Hypothalamus (tissue), 51 donors: ENCODE measurements around the gene IL19.
"Not testable (repeated sequence)": the region's sequence is repeated elsewhere in the genome, so short reads cannot be mapped to it uniquely, and the experiment has no call there.

Source experiments
- DNase-seq, 51 donors: peaks; one replicate each; lab custom pipeline; 2025; lab: John Stamatoyannopoulos, UW

IL19 gene

DNA sequence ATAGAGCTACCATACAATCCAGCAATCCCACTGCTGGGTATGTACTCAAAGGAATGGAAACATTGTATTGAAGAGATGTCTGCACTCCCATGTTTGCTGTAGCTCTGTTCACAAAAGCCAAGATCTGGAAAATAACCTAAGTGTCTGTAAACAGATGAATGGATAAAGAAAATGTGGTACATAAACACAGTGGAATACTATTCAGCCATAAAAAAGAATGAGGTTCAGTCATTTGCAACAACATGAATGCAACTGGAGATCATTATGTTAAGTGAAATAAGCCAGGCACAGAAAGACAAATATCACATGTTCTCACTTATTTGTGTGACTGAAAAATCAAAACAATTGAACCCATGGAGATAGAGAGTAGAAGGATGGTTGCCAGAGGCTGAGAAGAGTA lies 83.1 kb downstream of the IL19 start:
- DNase-seq: not testable (repeated sequence)

DNA sequence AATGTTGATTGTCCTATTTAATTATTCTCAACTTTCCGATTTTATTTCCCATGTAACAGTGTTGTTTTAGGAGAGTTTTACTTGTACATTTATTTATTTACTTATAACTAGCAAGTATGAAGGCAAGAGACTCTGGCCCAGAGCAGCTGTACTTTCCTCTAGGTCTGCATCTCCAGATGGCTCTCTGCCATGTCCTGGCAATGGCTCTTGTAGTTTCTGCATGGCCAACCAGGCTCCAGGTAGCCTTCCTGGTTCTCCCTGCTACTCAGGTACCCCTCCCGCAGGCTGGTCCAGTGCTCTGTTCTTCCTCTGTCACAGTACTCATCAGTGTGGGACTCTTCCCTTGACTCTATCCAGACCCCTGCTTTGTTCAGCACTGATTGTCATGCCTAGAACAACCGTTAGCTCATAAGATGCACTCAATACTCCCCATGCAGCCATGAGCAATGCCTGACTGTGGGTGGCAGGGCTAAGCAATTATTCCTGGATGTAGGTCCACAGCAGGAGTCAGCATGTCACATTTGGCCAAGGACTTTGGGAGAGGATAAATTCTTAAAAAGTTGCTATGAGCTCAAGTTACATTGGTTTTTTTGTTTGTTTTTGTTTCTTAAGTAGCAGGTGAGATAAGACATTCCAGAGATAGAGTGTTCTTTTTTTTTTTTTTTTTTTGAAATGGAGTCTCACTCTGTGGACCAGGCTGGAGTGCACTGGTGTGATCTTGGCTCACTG lies 84.0 kb downstream of the IL19 start:
- DNase-seq: no peak

DNA sequence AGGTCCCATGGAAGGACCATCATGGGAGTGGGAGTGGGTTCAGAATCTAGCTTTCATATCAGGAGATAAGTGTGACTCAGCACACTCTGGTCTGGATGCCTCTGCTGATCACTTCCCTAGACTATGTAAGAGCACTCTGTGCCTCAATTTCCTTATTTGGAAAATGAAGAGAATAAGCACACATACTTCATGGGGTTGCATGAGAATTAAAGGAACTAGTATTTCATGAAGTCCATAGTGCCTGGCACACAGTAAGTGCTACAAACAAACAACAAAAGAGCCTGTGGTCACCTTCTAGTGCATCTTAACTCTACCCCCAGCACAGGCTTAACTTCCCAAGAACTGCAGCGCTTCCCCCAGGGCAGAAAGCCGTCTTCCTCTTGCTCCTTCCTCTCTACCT lies 85.3 kb downstream of the IL19 start:
- no peak for DNase-seq

DNA sequence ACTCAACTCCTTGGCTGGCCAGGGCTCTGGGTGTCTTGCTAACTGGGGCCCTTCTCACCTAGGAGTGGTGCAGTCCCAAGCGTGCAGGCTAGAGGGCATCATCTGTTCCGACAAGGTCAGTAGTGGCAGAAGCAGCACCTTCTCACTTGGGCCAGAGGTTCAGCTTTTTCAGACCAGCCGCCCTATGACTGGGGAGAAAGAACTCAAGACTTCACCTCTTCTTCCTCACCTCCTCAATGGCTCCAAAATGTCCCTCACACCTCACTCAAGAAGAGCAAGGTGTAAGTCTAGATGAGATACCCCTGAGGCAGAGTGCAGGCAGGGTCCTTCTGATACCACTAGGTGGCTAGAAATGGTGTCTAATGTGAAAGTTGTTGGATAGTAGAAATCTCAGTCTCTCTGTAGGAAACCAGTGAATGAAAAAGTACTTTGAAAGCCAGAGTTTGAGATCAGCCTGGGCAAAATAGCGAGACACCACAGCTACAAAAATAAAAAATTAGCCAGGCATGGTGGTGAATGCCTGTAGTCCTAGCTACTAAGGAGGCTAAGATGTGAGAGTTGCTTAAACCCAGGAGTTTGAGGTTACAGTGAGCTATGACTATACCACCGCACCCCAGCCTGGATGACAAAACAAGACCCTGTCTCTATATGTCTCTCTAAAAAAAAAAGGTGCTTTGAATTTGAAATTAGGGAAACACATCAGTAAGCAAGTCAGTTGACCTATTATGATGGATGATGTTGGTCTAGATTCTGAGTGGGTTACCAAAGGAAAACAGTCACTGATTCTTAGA lies 86.3 kb downstream of the IL19 start:
- DNase-seq: no peak

DNA sequence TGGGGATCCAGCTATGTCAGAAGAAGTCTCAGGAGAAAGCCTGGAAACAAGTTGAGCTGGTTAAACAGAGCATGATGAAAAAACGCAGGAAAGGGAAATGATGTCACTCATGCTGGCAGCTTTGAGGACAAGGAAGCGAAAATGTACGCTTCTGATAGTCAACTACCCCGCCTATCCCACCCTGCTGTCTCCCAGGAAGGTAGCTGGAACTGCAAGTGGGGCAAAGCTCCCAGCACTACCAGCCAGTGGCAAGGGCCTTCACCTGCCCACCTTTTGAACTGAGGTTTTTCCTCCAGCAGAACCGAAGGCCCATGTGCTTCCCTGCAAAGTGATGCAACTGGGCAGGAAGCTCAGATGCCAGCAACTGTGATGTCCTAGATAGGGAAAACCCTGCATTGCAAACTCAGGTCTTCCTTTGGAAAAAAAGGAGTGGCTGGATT lies 88.5 kb downstream of the IL19 start:
- peak in 2 of 51 donors; percentile 6 to 8 for DNase-seq

DNA sequence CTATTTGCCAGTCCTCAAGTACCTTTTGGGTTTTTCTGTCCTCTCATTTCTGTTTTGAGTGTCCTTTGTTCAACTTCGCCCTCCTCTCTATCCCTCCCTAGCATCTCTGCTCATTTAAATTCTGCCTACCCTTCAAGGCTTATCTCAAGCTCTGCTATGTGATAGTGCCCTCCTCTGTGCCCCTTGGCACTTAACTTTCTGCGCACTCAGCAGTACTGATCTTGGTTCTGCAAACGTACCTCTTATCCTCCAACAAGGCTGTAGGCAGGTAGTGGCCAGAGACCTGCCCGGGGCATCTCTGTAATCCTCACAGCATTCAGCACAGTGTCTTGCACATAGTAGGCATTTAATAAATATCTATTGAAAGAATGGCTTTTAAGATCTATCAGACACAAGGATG lies 89.6 kb downstream of the IL19 start:
- DNase-seq: no peak

DNA sequence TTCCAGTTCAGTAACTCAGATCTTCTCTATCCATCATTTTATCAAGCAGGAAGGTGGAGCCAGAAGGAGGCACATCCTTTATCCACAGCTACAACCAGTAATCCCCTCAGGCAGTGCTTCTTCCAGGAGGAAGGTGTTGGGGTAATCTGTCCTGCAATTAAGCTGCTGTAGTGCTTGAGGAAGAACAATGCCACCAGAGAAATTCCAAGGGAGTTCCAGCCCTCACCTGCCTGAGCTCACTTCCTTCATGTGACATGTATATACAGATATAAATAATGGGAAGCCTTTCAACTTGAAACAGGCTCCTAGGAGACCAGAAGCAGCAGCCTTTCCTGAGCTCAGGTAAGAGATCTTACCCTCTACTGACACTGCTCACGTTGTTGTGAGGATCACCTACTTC lies 92.7 kb downstream of the IL19 start:
- no peak for DNase-seq

DNA sequence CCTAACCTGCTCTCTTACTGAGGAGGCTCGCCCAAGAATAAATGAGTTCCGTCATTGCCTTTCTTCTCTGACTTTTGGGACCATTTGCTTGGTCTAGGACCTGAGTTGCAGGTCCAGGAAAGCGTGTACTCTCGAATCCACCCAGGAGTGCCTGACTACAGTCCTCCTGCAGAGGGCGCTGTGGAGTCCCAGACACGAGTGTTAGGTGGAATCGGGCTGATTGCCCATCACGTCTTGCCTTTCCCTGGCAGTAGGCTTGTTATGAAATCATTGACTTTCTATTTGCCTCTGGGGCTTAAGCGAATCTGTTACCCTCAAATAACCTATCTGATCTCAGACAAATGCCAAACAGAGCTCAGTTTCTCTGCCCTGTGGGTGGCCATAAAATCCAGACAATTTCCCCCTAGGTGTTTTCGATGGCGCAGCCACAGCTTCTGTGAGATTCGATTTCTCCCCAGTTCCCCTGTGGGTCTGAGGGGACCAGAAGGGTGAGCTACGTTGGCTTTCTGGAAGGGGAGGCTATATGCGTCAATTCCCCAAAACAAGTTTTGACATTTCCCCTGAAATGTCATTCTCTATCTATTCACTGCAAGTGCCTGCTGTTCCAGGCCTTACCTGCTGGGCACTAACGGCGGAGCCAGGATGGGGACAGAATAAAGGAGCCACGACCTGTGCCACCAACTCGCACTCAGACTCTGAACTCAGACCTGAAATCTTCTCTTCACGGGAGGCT lies 94.5 kb downstream of the IL19 start, which contains the start of gene IL20:
IL20 (plus strand) TSS at position 685 of the 733 bp plus-strand sequence. CDS start 230 bp downstream, outside the sequence.
- DNase-seq: peak in 31 of 51 donors; percentile 1 to 68 (median 15)

DNA sequence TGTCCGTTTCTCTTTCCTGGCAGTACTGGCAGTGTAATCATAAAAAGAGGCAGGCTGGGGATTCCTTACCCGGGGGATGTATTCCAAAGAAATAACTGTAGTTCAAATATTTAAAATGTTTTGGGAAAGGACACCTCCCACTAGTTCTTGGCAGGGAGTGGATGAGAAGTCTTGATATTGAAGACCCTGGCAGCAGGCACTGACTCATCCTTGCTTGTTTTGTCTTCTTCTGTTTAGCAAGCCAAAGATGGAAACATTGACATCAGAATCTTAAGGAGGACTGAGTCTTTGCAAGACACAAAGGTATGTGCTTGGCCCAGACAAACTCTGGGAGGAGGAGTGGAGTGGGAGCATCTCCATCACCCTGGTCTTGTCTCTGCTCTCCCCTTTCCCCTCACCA lies 95.5 kb downstream of the IL19 start:
- DNase-seq: no peak

DNA sequence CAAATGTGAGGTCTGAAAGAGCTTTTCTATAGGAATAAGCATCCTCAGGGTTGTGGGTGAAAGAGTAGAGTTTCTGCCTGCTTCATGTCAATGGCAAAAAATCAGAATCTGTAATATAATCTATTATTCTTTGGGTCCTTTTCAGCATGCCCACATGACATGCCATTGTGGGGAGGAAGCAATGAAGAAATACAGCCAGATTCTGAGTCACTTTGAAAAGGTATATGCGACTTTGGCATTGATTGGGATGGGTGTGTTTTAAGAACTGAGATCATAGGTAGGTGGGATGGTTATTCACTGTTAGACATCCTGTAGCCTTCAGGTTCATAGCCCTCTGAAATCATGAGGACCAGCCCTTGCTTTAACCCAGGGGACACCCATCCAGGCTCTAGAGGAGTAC lies 96.7 kb downstream of the IL19 start:
- DNase-seq: no peak

DNA sequence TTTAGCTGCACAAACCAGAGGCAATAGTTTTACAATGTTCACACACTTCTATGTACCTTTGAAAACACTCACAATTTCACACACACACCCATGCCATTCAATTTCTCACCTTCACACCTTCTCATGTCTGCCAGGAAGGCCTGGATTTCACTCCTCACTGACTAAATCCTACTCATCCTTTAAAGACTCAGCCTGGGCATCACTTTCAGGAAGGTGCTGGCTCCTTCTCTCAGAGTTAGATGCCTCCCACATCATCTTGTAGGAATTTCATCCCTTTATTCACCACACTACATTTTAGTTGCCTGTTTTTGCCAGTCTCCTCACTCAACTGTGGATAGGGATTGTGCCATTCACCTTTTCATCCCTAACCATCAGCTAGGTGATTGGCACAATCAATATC lies 97.1 kb downstream of the IL19 start:
- no peak for DNase-seq

DNA sequence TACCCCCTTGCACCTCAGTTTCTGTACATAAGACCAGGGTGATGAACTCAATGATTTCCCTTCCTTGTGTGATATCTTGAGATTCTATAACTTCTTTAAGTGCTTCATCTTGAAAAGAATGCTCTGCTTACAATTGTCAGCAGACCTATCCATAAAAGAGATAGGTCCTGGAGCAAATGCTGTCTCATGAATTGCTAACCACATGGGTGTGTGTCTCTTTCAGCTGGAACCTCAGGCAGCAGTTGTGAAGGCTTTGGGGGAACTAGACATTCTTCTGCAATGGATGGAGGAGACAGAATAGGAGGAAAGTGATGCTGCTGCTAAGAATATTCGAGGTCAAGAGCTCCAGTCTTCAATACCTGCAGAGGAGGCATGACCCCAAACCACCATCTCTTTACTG lies 97.7 kb downstream of the IL19 start:
- no peak for DNase-seq

DNA sequence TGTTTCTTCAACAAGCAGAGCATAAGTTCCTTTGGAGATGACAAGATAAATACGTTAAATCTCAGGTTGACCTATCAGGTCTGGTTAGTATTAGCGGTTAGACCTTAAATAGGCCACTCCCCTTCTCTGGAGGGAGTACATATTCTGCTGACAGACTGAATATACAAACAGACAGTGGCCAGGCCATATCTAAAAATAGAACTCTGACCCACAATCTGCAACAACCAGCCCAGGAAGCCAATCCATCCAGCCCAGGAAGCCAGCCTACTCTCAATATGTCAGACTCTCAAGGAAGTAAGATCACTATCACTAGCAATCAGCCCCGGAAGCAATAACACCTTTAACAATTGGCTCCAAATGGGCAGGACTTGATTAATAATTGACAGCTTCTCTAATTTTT lies 101.6 kb downstream of the IL19 start:
- no peak for DNase-seq

DNA sequence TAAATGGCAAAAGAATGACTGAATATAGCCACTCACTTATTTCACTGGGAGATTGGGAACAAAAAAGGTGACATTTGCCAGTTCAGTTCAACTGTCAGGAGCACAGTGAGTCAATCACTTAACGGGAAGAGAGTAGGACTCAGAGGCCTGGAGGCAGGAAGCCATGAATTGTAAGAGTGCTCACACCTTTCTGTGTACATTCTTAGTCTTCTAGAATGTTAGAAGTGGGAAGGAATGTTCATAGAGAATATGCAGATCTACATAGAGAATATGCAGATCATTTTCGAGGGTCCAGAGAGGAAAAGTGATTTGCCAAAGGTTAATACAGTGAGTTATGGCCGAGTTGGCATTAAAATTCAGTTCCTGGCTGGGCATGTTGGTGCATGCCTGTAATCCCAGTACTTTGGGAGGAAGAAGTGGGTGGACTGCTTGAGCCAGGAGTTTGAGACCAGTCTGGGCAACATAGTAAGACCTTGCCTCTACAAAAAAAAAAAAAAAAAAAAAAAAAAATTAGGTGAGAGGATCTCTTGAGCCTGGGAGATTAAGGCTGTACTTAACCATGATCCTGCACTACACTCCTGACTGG lies 103.1 kb downstream of the IL19 start:
- DNase-seq: no peak

DNA sequence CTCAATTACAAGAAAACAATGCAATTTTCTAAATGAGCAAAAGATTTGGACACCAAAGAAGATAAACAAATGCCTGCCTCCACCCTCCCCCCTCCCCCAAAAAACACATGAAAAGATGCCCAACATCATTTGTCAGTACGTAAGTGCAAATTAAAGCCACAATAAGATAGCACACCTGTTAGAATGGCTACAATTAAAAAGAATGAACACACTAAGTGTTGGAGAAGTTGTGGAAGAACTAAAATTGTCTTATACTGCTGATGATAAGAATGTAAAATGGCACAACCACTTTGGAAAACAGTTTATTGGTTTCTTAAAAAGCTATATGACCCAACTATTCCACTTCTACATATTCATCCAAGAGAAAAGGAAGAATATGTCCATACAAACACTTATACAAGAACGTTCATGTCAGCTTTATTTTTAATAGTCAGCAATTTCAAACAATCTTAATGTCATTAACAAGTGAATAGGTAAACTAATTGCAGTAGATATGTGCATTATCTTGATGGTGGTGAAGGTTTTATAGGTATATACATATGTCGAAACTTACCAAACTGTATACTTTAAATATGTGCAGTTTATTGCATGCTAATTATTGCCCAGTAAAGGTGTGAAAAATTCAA lies 105.3 kb downstream of the IL19 start:
- DNase-seq: no peak

DNA sequence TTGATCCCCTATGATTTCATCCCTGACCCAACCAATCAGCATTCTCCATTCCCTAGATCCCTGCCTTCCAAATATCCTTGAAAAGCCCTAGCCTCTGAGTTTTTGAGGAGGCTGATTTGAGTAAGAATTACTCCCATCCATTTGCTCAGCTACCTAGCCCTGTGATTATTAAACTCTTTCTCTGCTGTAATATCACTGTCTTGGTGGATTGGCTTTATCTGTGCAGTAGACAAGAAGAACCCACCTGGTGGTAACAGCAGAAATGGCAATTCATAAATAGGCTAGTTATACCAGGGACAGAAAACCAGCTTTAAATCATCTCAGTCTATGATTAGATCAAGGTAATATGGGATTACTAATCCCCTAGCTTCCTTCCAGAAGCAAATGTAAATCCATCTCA lies 107.9 kb downstream of the IL19 start:
- no peak for DNase-seq

DNA sequence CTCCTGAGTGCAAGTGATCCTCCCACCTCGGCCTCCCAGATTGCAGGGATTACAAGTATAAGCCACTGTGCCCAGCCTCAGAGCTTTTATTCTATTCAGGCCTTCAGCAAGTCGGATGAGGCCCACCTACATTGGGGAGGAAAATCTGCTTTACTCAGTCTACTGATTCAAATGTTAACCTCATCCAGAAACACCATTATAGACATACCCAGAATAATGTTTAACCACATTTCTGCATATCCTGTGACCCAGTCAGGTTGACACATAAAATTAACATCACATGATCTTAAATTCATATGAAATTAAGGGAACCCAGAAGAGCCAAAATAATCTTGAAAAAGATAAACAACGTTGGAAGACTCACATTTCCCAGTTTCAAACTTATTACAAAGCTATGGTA lies 109.7 kb downstream of the IL19 start:
- no peak for DNase-seq

DNA sequence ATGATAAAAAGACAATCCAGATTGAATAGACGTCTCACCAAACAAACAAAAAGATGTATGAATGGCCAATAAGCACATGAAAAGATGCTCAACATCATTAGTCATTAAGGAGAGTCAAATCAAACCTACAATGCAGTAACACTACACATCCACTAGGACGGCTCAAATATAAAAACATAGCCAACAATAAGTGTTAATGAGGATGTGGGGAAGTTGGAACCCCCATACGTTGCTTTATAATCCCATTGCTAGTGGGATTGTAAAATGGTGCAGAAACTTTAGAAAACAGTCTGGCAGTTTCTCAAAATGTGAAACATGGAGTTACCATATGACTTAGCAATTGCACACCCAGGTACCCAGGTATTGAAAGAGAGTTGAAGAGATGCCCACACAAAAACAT lies 112.0 kb downstream of the IL19 start:
- no peak for DNase-seq

DNA sequence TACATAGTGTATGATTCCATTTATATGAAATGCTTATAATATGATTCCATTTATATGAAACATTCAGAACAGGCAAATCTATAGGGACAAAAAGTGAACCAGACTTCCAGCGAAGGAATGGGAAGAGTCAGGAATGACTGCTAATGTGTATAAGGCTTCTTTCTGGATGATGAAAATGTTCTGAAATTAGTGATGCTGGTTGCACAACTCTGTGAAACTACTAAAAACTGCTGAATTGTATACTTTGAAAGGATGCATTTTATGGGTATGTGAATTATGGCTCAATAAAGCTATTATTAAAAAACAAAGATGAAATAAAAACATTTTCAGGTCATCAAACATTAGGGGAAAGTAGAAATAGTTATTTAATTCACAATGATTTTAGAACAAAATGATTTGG lies 112.6 kb downstream of the IL19 start:
- no peak for DNase-seq

DNA sequence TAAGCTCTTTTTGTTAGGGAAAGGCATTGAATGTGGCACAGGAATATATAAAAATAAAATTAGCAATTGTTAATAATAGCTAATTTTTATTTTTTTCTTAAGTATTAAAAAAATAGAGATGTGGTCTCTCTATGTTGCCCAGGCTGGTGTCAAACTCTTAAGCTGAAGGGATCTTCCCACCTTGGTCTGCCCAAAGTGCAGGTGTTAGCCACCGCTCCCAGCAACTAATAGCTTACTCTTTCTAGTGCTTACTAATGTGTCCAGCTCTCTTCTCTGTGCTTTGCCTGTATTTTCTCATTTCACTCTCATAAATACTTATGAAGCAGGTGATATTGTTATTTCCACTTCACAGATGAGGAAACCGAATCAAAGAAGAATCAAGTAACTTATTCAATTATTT lies 113.3 kb downstream of the IL19 start:
- no peak for DNase-seq
